GM18498 (cell line): ENCODE results near the gene CCDC13.

ENCODE experiments used
- ATAC-seq: cut with Tn5 transposase; IDR thresholded peaks from one replicate; pipeline ENCODE4 v1.9.1; 2021; ENCODE audit warnings: mild to moderate bottlenecking, moderate library complexity; ENCODE audit not compliant: unreplicated experiment

CCDC13 gene

GRCh38 chr3:42799376-42799775 is 26.3 kb upstream of the CCDC13 start:
- ATAC-seq, result no peak

GRCh38 chr3:42796332-42796885 is 23.4 kb upstream of the CCDC13 start:
- ATAC-seq, result no peak

- ATAC-seq, result no peak
These were observed 22.6 kb upstream of the CCDC13 start for GRCh38 chr3:42795621-42796181.

- ATAC-seq, result no peak
These were observed 17.7 kb upstream of the CCDC13 start for GRCh38 chr3:42790714-42791229.

GRCh38 chr3:42786631-42787030 is 13.6 kb upstream of the CCDC13 start:
- ATAC-seq, result no peak

- no peak for ATAC-seq
These were observed 13.2 kb upstream of the CCDC13 start for GRCh38 chr3:42786212-42786611.

- no peak for ATAC-seq
These were observed 8.0 kb upstream of the CCDC13 start for GRCh38 chr3:42780892-42781700.

- ATAC-seq, result no peak
These were observed 7.3 kb upstream of the CCDC13 start for GRCh38 chr3:42780398-42780797.

- ATAC-seq, result no peak
These were observed 5.6 kb upstream of the CCDC13 start for GRCh38 chr3:42778644-42779043.

GRCh38 chr3:42773409-42773751 is 327 bp upstream of the CCDC13 start:
- ATAC-seq, result peak; percentile 17

- ATAC-seq, result no peak
These were observed 1.8 kb downstream of the CCDC13 start for GRCh38 chr3:42771271-42771670.

- ATAC-seq, result no peak
These were observed 3.4 kb downstream of the CCDC13 start for GRCh38 chr3:42769477-42770131.

- no peak for ATAC-seq
These were observed 8.3 kb downstream of the CCDC13 start for GRCh38 chr3:42764561-42765295.

- no peak for ATAC-seq
These were observed 8.9 kb downstream of the CCDC13 start for GRCh38 chr3:42764115-42764514.

- no peak for ATAC-seq
These were observed 10.0 kb downstream of the CCDC13 start for GRCh38 chr3:42763021-42763420.

GRCh38 chr3:42762046-42762724 is 10.9 kb downstream of the CCDC13 start:
- ATAC-seq, result no peak

GRCh38 chr3:42758126-42758525 is 14.9 kb downstream of the CCDC13 start:
- ATAC-seq, result no peak

GRCh38 chr3:42756681-42757213 is 16.3 kb downstream of the CCDC13 start:
- ATAC-seq, result no peak

GRCh38 chr3:42755681-42756578 is 17.1 kb downstream of the CCDC13 start:
- ATAC-seq, result no peak
